GM18498 (cell line): ENCODE measurements around the gene TNIK.
"Not testable (repeated sequence)": the region's sequence is repeated elsewhere in the genome, so short reads cannot be mapped to it uniquely, and the experiment has no call there.

Source experiments
- ATAC-seq: cut with Tn5 transposase; IDR thresholded peaks from one replicate; pipeline ENCODE4 v1.9.1; 2021; ENCODE audit warnings: mild to moderate bottlenecking, moderate library complexity; ENCODE audit not compliant: unreplicated experiment

TNIK gene

DNA sequence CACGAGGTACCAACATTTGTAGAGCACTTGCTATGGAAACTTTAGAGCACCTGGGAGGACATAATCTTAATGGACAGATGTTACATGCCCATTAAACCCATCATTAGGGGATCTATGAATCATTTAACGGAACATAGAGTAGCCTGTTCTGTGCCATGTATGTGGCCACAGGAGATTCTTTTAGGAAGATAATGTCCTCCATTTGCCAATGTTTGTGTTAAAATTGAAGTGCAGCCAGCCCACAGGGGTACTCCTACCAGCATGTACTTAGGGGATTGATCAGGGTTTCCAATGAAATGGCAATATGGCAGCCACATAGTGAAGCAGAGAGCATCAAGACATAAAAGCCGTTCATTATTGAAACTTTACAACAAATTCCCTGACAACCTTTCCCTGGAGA lies 70.7 kb downstream of the TNIK start:
- no peak for ATAC-seq

DNA sequence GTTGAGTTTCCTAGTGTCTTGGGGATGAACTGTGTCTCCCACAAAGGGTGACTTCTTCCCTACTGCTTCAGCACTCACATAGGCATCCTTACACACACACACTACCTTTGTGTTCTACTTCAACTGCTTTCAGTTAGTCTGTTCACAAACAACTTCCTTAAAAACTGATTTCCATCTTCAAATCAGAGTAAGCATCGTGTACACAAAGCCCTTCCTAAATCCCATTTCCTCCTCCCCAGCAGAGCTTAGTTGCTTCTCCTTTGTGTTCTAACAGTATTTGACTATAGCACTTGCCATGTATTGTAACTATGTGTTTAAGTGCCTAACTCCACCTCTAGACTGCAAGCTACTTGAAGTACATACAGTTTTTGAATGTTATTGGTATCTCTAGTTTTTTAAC lies 71.7 kb downstream of the TNIK start:
- ATAC-seq = no peak

DNA sequence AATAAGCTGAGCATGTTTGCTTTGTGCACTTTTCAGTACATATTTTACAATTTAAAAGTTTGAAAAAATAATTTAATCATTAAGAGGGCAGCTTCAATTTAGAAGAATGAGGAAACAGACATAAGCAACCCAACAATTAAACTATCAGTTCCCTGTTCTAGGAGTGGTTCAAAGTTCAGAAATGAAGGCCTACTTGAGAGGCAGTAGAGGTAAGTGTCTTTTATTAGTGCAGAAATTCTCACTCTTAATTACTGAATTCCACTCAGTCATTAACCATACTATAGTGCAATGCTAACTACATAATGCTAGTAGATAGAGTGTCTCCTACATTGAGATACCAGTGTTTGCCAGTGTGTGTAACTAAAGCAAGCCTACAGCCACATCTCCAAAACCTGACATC lies 73.1 kb downstream of the TNIK start:
- ATAC-seq = no peak

DNA sequence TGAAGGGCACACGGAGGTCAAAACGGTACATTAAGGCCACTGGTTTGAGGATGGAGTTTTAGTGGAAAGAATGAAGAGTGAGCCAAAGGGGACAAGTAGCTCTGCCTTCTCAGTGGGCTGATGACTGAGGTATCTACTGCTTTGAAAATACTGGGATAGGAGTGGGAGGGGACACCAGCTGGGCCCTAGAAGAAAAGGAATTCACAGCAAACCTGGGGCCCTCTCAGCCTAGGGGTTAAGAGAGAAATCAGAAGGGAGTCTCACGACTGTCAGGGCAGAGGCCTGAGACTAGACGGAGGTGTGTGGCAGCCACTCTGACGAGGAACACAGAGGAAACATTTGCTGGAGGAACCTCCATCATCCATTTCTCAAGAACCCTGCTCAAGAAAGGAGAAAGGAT lies 75.1 kb downstream of the TNIK start:
- no peak for ATAC-seq

DNA sequence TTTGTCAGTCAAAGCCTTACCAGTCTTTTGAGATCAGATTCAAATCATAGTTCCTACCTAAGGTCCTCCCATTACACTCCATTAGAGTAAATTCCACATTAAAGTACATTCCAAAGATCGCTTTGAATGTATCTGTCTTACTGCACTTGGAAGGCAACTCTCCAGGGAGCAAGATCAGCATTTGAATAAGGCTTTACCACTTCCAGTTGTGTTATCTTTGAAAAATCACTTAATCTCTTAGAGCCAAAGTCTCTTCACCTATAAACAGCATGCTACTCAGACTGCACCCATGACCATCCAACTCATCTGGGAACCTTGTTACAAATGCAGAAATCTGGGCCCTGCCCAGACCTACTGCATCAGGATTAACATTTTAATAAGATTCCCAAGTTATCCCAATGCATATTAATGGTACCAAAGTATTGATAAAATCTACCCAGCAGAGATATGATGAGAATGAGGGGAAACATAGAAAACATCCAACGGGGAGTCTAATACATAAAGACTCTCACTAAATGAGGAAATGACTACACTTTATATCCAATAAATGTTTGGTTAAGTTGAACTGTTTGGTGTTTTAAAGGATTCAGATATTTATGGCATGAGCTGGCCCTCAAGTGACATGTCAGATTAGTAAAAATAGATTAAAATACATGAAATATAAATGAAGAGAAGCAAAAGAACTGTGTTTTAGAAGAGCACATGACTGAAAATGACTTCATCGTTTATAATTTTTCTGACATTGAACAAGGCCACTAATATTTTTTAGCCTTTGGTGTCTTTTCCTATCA lies 75.9 kb downstream of the TNIK start:
- ATAC-seq = no peak

DNA sequence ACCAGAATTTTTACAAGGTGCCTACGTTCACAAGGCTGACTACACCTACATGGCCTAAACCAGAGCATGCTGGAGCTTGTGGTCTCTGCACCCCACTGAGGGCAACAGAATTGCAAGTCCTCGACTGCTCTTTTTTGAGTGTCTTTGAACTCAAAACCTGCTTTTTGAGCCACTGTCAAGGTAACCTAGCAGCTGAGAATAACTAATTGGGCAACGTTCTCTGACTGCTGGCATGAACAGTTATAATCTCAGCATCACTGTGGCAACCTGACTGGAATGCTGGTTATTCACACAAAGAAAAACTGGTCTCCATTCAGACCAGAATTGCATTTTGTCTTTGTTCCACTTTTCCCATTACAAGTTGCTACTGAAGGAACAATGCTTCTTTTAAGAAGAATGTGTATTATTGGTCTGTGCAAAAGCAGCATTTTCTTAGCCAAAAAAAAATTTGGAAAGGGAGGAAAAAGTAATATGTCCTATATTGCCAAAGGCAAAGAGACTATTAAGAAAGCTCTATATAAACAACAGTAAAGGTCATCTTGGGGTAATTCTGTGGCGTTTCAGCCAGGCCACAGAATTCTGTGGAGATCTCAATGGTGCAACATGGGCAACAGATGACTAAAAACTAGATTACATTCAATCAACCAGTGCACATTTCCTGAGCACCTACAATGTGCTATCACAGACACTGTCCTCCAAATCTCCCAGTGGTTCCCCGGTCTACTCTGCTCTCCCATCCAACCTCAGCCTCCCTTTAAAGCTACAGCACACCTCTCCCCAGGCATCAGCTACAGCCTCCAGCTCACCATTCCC lies 76.8 kb downstream of the TNIK start:
- ATAC-seq = no peak

DNA sequence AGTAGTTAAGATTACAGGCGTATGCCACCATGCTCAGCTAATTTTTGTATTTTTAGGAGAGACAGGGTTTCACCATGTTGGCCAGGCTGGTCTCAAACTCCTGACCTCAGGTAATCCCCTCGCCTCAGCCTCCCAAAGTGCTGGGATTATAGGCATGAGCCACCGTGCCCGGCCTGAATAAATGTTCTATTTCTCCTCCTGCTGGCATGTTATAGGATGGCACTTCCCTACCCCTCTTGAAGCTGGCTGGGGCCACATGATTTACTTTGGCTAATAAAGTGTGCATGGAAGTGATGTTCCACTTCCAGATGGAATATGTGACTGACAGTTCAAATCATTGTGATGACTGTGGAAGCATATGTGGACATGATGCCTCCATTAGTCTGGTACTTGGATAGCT lies 77.9 kb downstream of the TNIK start:
- not testable (repeated sequence) for ATAC-seq

DNA sequence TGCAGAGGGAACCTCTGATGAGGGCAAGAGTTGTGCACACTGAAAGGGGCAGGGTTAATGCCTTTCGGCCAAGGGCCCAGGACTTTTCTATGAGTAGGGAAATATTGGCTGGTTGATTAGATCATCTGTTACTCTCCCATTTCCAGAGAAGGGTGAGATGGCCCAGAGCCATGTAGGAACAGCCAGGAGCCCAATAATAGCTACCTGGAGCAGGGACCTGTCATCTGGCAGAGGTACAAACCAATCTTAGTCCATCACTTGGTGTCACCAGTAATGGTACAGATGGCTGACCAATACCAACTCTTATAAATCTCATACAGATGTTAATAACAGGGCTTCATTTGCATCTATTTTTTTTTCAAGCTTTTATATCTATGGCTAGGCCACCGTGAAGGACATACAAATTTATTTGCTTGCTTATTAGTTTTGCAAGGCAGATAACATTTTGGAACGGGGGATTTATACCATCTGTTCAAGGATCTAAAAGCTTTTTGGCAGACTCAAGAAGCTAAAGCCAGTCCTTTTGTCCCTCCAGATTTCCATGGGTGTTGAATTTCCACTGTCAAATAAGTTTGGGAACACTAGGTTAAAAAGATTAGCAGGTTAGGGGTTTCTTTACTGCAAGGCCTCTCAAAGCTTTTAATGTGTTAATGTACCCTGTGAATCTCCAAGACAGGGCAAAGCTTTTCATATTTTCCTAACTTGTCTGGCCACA lies 79.3 kb downstream of the TNIK start:
- no peak for ATAC-seq

DNA sequence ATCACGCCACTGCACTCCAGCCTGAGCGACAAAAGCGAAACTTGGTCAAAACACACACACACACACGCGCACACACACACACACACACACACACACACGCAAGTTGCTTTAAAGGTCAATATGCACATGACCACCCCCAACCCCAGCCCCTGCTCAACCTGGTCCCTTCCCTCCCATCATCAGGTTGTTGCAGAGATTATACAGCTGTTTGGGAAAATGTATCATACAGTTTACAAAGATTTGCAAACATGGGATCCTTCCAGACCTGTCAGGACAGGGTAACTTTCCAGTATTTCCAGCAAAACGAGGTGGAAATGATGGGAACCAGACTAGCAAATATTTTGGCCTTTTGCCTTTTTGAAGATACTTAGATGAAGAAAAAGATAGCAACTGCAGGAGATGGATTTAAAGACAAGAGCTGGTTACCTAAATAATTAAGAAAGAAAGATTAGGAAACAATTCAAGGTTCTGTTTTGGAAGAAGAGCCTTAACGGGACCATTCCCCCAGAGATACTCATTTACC lies 80.2 kb downstream of the TNIK start:
- no peak for ATAC-seq

DNA sequence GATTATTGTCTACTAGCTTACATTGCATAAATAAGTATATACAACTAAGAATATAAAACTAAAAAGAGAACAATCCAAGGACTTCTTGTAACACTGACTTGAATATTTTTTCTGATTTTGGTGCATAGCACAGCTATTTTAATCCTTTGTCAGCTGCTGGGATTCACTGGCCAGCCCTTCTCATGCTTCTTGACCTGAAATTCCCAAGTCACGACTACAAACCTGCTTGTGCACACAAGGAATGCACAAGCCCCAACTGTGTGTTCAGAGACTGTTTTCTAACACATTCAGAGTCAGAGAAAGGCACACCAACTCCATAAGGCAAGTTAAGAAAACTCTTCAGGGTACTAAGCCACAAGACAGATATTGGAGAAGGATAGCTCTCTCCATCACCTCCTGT lies 80.9 kb downstream of the TNIK start:
- ATAC-seq = no peak

DNA sequence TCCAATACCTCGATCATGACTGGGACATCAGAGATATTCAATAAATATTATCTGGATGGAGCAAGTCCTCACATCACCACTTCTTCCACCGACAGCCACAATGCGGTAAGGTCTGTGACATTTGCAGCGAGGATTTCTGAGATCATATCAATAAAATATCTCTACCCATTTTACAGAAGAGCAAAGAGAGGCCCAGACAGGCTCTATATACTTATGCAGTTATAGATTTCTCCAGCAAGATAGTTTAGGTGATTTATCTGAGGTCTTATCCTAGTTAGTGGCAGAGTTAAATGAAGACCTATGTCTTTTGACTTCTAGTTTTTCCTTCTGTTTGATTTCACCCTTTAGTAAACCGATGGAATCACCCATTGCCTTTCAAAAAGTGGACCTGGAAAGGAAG lies 81.6 kb downstream of the TNIK start:
- ATAC-seq = no peak

DNA sequence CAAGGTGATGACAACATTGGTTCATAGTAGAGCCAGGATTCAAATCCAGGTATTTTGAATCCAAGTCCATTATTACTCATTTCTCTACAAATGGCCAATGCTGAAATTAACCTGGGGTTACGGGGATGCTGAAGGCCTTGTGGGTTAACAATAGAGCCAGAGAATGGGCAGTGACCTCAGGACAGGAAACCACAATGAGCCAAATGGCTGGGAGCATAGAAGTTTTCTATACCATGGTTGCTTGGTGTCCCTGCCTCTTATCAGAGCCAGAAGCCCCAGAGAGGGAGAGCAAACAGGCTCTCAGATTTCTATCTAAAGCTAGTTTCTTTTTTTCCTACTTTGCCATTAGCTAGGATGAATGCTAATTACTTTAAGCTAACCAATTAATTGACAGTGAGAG lies 82.3 kb downstream of the TNIK start:
- ATAC-seq = no peak

DNA sequence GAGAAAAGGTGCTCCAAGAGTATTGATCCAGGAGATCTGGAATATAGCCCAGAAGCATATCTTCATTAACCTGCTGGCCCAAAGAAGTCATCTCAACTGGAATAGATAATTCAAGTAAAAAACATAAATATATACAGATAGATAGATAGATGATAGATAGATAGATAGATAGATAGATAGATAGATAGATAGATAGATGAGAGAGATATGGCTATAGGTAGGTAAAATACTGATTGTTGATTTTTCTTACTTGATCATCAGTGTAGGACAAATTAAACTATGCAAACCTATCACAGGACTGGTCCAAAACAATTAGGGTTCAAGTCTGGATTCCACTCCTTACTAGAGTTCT lies 83.6 kb downstream of the TNIK start:
- ATAC-seq = no peak

DNA sequence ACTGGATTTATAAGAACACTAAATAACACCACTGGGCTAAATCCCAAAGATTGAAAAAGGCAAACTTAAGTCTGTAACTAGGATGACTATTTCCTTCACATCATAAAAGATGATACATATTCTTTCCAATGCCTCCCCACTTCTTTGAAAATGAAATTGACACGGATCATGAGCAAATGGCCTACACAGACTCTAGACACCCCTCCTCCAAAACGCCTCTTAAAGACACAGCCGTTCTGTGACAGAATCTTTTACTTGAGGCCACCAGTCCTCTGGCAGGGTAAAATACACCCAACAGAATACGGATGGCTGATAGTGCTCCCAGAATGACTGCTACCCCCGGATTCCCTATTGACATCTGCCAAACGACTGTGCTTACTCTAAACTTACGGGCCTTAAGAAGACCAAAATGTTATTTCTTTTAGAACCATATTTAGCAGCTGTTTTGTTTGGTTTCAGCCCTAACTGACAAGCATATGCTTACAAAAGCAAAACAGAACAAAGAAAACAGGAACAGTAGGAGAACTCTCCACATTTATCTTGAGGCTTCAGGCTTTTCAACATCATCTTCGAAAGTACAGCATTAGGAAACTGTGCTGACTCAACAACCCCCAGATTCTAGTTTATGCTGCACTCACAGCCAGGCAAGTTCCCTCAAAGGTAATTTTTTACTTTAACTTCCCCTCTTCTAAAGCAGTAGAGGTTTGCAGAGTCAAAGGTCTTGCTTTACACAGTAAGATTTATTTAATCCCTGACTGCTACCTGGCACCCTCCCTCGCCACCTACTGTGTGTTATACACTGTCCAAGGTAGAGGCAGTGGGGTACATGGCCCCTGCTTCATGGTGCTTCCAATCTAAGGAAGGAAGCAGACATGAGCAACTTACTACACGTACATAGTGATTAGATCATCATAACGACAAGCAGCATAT lies 84.3 kb downstream of the TNIK start:
- ATAC-seq = no peak

DNA sequence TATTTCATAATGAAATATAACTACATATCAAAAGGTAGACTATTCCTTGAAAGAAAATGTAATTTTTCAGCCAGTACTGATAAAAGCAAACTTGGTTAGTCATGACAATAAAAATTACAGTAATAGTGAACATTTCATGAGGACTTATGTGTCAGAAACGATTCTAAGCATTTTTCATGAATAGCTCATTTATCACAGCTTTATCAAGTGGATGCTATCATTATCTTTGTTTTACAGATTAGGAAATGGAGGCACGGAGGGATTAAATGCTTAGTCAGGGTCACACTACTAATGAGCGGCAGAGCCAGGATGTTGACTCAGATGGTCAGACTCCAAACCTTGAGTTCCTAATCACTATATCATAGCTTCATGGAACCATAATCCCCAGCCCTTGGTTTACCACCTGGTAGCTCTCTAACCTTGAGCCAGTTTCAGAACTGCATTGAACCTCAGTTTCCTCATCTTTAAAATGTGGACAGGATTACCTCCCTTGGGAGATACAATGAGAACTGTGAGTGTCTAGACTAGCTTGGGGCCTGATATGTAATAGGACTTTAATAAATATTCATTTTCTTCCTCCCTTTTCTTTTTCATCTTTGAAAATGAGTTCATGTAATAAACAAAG lies 85.4 kb downstream of the TNIK start:
- no peak for ATAC-seq

DNA sequence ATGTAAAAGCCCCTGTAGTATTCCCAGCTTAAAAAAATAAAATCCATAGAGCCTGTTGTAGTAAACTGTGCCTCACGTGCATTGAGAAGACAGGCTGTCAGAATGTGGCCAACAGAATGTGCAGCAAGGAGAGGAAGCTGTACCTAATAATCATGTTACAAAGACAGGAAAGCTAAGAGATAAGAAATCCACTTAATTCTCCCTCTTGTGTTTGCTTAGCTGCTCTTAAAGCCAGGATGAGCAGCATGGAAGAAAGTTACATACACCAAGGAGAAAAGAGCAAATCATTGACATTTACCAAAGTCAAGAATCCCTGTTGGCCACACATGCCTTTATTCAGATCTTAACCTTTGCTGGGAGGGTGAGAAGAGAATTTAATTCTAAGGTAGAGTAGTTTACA lies 85.9 kb downstream of the TNIK start:
- ATAC-seq = no peak

DNA sequence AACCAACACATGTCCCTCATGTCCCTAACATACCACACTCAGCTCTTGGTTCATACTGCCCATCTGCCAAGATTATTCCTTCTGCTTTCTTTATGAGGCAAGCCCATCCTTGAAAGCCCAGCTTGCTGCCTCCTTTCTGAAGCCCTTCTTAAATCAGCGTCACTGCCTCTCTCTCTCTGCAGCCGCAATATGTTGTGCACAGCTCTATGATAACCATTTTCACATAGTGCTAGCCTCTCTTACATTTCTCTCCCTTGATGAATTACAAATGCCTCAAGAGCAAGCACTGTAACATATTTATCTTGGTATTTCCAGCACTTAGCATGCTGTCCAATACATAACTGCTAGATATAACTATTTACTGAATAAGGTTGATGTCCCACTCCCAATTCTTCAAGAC lies 86.5 kb downstream of the TNIK start:
- no peak for ATAC-seq

DNA sequence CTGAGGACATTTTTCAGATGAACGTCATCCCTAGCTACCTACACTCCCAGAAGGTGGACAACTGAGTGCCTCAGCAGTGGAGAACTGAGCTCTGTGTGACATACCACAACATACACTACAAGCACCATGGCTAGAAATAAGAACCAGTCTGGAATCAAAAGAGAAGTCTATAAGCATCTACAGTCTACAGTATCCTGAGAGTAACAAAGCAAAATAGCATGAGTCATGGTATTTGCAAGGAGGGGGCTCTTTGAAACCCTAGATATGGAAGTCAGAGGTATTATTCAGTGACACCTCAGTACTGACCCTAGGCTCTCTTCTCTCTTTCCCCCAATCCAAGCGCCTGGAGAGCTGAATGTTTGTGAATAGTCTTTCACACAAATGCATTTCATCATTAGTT lies 87.5 kb downstream of the TNIK start:
- no peak for ATAC-seq

DNA sequence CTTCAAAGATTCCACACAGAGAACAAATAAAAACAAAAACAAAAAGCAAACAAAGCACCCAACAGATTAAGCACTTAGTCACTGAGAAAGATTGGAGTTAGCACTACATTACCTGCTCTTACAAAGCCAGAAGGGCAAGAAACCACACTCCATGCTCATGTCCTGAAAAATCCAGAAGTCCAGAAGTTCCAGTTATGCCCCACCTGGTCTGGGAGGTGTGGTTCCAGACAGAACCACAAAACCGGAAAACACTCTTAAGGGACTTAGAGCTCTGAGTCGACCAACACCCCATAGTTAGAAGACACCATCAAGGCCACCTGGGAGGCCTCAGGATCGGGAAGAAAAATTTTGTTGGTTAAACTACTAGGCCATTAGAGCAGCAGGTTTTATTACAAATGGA lies 88.9 kb downstream of the TNIK start:
- ATAC-seq = no peak

DNA sequence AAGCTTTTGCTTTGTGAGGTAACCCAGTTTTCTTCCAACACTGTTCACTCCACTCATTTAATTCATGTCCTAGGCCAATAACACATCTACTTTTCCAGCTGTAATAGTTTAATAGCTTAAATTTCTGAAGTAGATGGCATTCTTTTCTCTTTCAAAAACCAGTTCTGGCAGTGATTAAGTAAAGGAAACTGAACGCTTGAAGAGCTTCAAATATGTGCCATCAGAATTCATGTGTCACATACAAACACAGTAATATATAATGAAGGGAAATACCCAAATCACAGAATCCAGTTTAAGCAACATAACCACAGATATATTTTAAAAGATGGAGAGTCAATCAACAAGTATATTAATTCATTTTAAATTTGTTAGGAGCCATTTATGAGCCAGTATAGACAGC lies 91.0 kb downstream of the TNIK start:
- no peak for ATAC-seq
